ENCODE results near the gene PITPNC1. TPM values are rescaled to one million over a fixed set of nuclear protein-coding genes. Genes with fewer than 3 reads are reported as not detected.

Gene PITPNC1
- total RNA-seq, 1 experiment from 2014 or later, result 6.9 TPM

- Mint-ChIP-seq H3K4me1 (ENCODE audit: low read depth, unreplicated experiment) (peaks cover 19% of the 10 kb centered on the region), H3K36me3 (ENCODE audit: insufficient read depth, unreplicated experiment) (no peaks in the 10 kb centered on the region), H3K27ac (ENCODE audit: unreplicated experiment) (peak overlapping the region; percentile 8), H3K4me3 (ENCODE audit: low read depth, unreplicated experiment) (no peak overlapping the region), H3K27me3 (ENCODE audit: unreplicated experiment) (no peaks in the 10 kb centered on the region), H3K9me3 (ENCODE audit: low read depth, unreplicated experiment) (peaks cover 8% of the 10 kb centered on the region)
- DNase-seq, result no peak
- TF ChIP-seq, protein P1, sequence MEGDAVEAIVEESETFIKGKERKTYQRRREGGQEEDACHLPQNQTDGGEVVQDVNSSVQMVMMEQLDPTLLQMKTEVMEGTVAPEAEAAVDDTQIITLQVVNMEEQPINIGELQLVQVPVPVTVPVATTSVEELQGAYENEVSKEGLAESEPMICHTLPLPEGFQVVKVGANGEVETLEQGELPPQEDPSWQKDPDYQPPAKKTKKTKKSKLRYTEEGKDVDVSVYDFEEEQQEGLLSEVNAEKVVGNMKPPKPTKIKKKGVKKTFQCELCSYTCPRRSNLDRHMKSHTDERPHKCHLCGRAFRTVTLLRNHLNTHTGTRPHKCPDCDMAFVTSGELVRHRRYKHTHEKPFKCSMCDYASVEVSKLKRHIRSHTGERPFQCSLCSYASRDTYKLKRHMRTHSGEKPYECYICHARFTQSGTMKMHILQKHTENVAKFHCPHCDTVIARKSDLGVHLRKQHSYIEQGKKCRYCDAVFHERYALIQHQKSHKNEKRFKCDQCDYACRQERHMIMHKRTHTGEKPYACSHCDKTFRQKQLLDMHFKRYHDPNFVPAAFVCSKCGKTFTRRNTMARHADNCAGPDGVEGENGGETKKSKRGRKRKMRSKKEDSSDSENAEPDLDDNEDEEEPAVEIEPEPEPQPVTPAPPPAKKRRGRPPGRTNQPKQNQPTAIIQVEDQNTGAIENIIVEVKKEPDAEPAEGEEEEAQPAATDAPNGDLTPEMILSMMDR (IDR thresholded peaks at IDR 0.05; ENCODE audit: unreplicated experiment), result no peak
- BruUV-seq (replicated peaks), result no TSS peak
- intact Hi-C loops (cut with micrococcal nuclease; ENCODE audit: unreplicated experiment), result no loop called here
- CTCF ChIA-PET, result no interaction called here
These were observed 129.9 kb downstream of the PITPNC1 start for GRCh38 chr17:67506966-67507365.

GRCh38 chr17:67509390-67510287, 132.6 kb downstream of the PITPNC1 start:
- intact Hi-C loops (cut with micrococcal nuclease; ENCODE audit: unreplicated experiment), result no loop called here
- Mint-ChIP-seq H3K4me3 (ENCODE audit: low read depth, unreplicated experiment) (no peak overlapping the region), H3K36me3 (ENCODE audit: insufficient read depth, unreplicated experiment) (no peaks in the 10 kb centered on the region), H3K27me3 (ENCODE audit: unreplicated experiment) (no peaks in the 10 kb centered on the region), H3K27ac (ENCODE audit: unreplicated experiment) (no peak overlapping the region), H3K9me3 (ENCODE audit: low read depth, unreplicated experiment) (peaks cover 8% of the 10 kb centered on the region), H3K4me1 (ENCODE audit: low read depth, unreplicated experiment) (no peaks in the 10 kb centered on the region)
- CTCF ChIA-PET, result no interaction called here
- no peak for DNase-seq
- TF ChIP-seq, protein P1 (IDR thresholded peaks at IDR 0.05; ENCODE audit: unreplicated experiment), result no peak
- no TSS peak for BruUV-seq (replicated peaks)

DNA sequence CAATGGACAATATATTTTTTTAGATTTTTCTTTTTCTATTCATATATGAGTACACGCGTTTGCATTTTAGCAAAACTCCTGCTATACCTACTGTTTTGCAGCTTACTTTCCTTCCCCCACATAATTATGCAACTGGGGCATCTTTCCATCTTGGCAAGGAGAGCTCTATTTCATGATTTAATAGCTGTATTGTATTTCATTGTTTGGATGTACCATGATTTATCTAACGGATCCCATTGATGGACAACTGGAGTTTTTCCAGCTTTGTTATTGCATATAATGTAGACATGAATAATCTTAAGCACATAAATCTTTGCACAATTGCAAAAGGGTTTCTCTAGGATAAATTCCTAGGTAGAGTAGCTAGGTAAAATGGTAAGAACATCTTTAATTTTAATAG, 133.9 kb downstream of the PITPNC1 start:
- TF ChIP-seq, protein P1 (IDR thresholded peaks at IDR 0.05; ENCODE audit: unreplicated experiment), result no peak
- no peaks in the 10 kb centered on the region for H3K4me1 Mint-ChIP-seq (ENCODE audit: low read depth, unreplicated experiment)
- CTCF ChIA-PET, result interaction anchor here (0.8 kb wide), 1 partner anchor 13 kb away, joined by 3 read pairs; no protein-coding TSS in a partner anchor
- H3K9me3 Mint-ChIP-seq (ENCODE audit: low read depth, unreplicated experiment), result peaks cover 8% of the 10 kb centered on the region
- no peaks in the 10 kb centered on the region for H3K36me3 Mint-ChIP-seq (ENCODE audit: insufficient read depth, unreplicated experiment)
- H3K27me3 Mint-ChIP-seq (ENCODE audit: unreplicated experiment), result no peaks in the 10 kb centered on the region
- intact Hi-C loops (cut with micrococcal nuclease; ENCODE audit: unreplicated experiment), result no loop called here
- no peak overlapping the region for H3K4me3 Mint-ChIP-seq (ENCODE audit: low read depth, unreplicated experiment)
- BruUV-seq (replicated peaks), result no TSS peak
- DNase-seq, result no peak
- no peak overlapping the region for H3K27ac Mint-ChIP-seq (ENCODE audit: unreplicated experiment)

DNA sequence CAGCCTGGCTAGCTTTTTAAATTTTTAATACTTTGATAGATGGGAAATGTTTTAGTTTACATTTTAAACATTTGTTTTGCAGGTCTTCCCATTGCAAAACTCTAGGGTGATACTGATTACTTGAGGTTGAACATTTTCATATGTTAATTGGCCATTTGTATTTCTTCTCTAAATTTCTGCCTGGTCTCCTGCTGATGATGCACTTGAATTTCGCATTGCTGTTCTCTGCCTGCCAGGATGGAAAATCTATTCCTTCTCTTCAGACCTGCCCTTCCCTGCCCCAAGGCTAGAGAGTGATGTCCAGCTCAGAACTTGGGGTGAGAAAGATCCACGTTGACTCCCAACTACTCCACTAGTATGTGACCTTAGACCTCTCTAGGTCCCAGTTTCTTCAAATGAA, 134.7 kb downstream of the PITPNC1 start:
- Mint-ChIP-seq H3K4me3 (ENCODE audit: low read depth, unreplicated experiment) (no peak overlapping the region), H3K36me3 (ENCODE audit: insufficient read depth, unreplicated experiment) (no peaks in the 10 kb centered on the region), H3K4me1 (ENCODE audit: low read depth, unreplicated experiment) (no peaks in the 10 kb centered on the region), H3K27me3 (ENCODE audit: unreplicated experiment) (no peaks in the 10 kb centered on the region), H3K9me3 (ENCODE audit: low read depth, unreplicated experiment) (peaks cover 8% of the 10 kb centered on the region), H3K27ac (ENCODE audit: unreplicated experiment) (no peak overlapping the region)
- TF ChIP-seq, protein P1 (IDR thresholded peaks at IDR 0.05; ENCODE audit: unreplicated experiment), result no peak
- no peak for DNase-seq
- CTCF ChIA-PET, result no interaction called here
- no TSS peak for BruUV-seq (replicated peaks)
- intact Hi-C loops (cut with micrococcal nuclease; ENCODE audit: unreplicated experiment), result no loop called here

Measured in Calu3 (cell line).